Measurements from ENCODE around the gene ZNF491.
"Not testable (repeated sequence)": the region's sequence is repeated elsewhere in the genome, so short reads cannot be mapped to it uniquely, and the experiment has no call there.

Gene ZNF491

DNA sequence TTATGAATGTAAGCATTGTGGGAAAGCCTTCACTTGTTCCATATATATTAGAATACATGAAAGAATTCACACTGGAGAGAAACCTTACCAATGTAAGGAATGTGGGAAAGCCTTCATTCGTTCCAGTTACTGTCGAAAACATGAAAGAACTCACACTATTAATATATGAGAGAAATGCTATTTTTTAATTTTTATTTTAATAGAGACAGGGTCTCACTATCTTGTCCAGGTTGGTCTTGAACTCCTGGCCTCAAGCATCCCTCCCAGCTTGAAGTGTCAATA is 8.7 kb downstream of the ZNF491 start:
- no peak for DNase-seq

DNA sequence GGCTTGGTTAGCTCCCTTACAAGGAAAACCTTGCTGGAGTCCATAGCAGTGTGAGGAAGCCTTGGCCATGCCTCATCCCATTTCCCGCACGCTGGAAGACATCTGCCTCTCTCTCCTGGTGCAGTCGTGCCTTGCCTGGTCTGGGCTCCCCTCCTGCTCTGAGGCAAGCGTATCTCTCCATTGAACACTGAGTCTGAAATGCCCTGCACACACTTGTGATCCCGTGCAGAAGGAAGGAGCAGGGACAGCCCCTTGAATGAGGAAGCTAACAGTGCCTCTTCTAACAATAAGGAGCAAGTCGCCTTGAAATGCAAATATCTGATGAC is 15.3 kb downstream of the ZNF491 start:
- no peak for DNase-seq

GRCh38 chr19:11814029-11814699 is 15.8 kb downstream of the ZNF491 start, which contains the start of gene ZNF440:
ZNF440 (plus strand) TSS chr19:11814273; CDS start chr19:11814448, 175 bp downstream.
- DNase-seq = peak; percentile 86

GRCh38 chr19:11814700-11815035 is 16.3 kb downstream of the ZNF491 start:
- DNase-seq = no peak

DNA sequence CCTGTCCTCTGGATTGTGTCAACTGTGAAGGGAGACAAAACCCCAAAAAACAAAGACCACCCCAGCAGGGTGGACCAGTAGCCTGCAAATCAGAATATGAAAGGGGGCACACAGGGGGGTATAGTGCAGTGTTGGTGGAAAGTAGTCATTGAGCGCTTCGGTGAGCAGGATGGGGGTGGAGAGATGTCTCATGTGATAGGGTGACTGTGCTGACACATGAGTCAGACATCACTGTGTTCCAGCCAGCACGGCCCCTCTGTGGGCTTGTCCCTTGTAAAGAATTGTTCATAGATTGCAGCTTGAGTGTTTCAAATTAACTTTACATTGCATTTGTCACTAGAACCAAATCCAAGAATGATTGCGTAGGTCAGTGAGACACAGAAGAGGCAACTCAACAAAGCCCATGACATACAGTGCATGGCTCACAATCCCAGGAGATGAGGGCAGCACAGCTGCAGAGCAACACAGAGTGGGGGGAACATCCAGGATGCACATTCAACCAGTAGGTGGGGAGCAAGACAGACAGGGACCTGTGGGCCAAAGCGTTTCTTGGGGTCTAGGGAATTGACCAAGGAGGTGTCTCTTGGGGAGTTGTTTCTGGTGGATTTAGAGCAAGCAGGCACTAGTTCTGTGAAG is 23.3 kb downstream of the ZNF491 start:
- DNase-seq = no peak

- not testable (repeated sequence) for DNase-seq
These were observed 30.9 kb downstream of the ZNF491 start for GRCh38 chr19:11828957-11829876.

- DNase-seq = no peak
These were observed 34.1 kb downstream of the ZNF491 start for GRCh38 chr19:11832253-11832912.

DNA sequence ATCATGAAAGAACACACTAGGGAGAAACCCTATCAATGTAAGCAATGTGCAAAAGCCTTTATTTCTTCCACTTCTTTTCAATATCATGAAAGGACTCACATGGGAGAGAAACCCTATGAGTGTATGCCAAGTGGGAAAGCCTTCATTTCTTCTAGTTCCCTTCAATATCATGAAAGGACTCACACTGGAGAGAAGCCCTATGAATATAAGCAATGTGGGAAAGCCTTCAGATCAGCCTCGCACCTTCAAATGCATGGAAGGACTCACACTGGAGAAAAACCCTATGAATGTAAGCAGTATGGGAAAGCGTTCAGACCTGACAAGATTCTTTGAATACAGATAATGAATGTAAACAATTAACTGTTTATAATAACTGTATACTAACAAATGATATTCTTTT is 35.2 kb downstream of the ZNF491 start:
- no peak for DNase-seq

DNA sequence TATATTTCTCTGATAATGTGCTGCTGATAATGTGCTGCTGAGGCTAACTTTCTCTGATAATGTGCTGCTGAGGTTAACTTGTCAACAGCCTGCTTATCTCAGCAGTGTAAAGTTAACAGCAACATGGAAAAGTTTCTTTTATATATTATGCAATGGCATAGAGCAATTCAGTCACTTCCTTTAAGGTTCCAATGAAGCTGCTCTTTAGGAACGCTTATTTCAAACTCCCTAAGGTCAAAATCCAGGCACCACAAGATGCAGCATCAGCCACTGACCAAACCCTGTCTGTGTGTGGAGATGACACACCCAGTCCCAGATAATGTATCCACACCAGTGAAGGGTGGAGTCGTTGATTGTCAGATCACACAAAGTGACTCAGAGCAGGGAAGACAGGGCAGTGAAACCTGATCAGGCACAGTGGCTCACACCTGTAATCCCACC is 37.3 kb downstream of the ZNF491 start:
- DNase-seq = not testable (repeated sequence)

GRCh38 chr19:11843722-11844121 is 45.4 kb downstream of the ZNF491 start:
- no peak for DNase-seq

DNA sequence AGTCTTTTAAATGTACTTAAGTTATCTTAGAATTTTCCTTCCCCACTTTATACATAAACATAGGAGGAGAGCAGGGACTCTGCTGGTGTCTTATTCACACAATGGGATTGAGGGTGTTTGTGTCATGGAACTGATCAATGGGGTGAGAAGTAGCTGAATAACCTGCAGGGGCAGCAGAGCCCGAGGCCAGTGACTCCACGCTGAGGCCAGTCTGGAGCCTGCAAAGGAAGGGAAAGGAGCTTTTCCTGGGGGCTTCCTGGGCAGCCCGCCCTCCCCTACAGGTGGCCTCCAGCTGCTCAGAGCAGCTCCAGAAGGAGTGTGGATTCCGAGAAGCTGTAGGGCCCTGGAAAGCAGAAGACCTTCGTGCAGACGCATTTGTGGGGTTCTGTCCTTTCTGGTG is 49.3 kb downstream of the ZNF491 start:
- not testable (repeated sequence) for DNase-seq

DNA sequence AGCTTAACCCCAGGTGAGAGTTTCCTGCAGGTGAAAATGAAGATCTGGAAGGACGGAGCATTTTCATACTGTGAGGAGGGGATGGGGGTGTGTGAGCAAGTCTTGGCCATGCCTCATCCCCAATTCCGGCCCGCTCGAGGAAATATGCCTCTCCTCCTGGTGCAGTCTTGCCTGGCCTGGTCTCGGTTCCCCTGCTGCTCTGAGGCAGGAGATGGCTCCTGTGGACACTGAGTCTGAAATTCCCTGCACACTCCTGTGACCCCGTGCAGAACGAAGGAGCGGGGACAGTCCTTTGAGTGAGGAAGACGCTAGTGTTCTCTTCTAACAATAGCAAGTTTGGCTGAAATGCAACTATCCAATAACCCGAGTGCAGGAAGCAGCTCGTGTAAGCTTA is 49.9 kb downstream of the ZNF491 start:
- DNase-seq = no peak

- peak; percentile 81 for DNase-seq
These were observed 50.5 kb downstream of the ZNF491 start, which contains the start of gene ZNF439 for GRCh38 chr19:11848594-11849469. ZNF439 (plus strand) TSS chr19:11848726; CDS start chr19:11848868, 142 bp downstream.

- not testable (repeated sequence) for DNase-seq
These were observed 52.0 kb downstream of the ZNF491 start for GRCh38 chr19:11850289-11850688.

DNA sequence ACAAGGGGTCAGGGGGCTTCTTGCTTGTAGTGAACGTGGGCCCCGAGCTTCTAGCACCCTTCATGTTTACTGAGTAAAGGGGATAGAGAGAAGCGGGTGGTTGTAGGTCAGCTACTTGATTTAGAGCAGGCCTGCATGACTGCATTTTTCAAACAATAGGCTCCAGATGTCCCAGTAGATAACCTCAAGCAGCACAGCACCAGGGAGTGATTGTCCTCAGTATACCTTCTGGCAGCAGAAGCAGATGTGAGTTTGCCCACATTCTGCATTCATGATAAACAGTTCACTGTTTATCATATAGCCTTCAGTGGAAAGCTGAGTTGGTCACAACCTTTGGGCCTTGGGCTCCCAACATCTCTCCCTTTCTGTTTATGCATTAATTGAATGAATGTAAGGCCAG is 55.0 kb downstream of the ZNF491 start:
- no peak for DNase-seq

DNA sequence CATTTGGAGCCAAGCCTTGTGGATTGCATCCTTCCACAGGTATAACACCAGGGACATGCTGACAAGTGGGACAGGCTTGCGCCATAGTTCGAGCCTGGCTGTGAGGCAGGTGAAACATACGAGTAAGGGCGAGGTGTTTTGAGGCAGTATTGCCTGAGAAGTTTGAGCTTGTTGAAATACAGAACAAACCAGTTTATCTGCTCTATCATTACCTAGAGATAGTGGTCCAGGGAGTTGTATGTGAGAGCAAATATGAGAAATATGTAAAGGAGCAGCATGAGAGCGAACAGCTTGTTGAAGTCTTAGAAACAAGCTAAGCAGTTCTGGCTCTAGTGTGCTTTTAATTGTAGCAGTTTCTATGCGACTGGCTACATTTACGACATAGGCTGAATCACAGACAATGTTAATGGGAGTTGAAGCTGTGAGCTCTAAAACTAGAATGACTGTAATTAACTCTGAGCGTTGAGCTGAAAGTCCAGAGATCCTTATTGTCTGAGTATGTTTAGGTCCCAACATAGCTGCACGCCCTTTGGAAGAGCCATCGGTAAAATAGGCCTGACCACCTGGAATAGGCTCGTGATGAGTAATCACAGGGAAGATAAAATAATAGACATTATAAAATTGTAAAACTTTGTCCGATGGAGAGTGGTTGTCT is 58.4 kb downstream of the ZNF491 start:
- no peak for DNase-seq
